ENCODE data around the gene USP17L13. TPM values are rescaled to one million over a fixed set of nuclear protein-coding genes. Genes with fewer than 3 reads are reported as not detected.

The USP17L13 gene
- total RNA-seq = not detected in 2 replicates

GRCh38 chr4:9224596-9224995, at the start of gene USP17L13:
TSS of gene USP17L13 (plus strand) at chr4:9224896. CDS start at chr4:9224896, 0 bp downstream.

GRCh38 chr4:9210357-9210756, 14.3 kb upstream of the USP17L13 start, which contains the start of gene USP17L10:
TSS of gene USP17L10 (plus strand) at chr4:9210657. CDS start at chr4:9210657, 0 bp downstream.

DNA sequence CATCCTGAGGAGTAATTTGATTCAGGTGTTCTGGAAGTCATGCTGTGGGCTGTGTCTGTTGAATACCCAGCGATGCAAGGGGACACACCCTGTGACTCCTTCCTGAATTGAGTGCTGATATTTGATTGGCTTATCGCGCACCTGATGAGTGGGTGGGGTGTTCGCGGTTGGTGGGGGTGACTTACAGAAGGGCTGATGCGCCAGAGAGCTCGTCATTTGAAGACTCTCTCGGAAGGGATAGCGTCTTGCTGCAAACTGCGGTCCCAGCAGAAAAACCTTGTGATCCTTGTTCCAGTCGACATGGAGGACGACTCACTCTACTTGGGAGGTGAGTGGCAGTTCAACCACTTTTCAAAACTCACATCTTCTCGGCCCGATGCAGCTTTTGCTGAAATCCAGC, 9.6 kb upstream of the USP17L13 start, which contains the start of gene USP17L11:
USP17L11 (plus strand) TSS at position 301 of the 400 bp plus-strand sequence; CDS start at position 301, 0 bp downstream.

DNA sequence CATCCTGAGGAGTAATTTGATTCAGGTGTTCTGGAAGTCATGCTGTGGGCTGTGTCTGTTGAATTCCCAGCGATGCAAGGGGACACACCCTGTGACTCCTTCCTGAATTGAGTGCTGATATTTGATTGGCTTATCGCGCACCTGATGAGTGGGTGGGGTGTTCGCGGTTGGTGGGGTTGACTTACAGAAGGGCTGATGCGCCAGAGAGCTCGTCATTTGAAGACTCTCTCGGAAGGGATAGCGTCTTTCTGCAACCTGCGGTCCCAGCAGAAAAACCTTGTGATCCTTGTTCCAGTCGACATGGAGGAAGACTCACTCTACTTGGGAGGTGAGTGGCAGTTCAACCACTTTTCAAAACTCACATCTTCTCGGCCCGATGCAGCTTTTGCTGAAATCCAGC, 4.8 kb upstream of the USP17L13 start, which contains the start of gene USP17L12:
USP17L12 (plus strand) TSS at position 301 of the 400 bp plus-strand sequence; CDS start at position 301, 0 bp downstream.

GRCh38 chr4:9234085-9234484, 9.4 kb downstream of the USP17L13 start, which contains the start of gene USP17L15:
TSS of gene USP17L15 (plus strand) at chr4:9234385. CDS start at chr4:9234385, 0 bp downstream.

GRCh38 chr4:9243579-9243978, 18.9 kb downstream of the USP17L13 start, which contains the start of gene USP17L17:
TSS of gene USP17L17 (plus strand) at chr4:9243879. CDS start at chr4:9243879, 0 bp downstream.

DNA sequence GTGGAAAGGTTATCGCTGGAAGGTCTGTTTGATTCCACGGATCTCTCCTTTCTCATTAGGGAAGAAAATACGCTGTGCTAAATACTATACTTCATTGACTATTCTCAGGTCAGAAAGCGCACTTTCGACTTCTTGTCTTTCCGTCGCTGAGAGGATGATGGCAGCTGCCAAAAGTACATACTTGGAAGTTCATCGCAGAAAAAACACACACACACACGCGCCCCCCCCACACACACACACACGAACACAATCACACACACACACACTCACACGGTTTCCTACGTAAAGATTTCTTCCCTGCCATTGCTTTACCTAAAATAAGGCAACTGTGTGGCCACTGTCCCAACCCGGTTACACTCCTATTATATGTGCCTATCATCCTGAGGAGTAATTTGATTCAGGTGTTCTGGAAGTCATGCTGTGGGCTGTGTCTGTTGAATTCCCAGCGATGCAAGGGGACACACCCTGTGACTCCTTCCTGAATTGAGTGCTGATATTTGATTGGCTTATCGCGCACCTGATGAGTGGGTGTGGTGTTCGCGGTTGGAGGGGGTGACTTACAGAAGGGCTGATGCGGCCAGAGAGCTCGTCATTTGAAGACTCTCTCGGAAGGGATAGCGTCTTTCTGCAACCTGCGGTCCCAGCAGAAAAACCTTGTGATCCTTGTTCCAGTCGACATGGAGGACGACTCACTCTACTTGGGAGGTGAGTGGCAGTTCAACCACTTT, 23.4 kb downstream of the USP17L13 start, which contains the start of gene USP17L18:
USP17L18 (plus strand) TSS at position 678 of the 728 bp plus-strand sequence; CDS start at position 678, 0 bp downstream.

DNA sequence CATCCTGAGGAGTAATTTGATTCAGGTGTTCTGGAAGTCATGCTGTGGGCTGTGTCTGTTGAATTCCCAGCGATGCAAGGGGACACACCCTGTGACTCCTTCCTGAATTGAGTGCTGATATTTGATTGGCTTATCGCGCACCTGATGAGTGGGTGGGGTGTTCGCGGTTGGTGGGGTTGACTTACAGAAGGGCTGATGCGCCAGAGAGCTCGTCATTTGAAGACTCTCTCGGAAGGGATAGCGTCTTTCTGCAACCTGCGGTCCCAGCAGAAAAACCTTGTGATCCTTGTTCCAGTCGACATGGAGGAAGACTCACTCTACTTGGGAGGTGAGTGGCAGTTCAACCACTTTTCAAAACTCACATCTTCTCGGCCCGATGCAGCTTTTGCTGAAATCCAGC, 28.4 kb downstream of the USP17L13 start, which contains the start of gene USP17L19:
USP17L19 (plus strand) TSS at position 301 of the 400 bp plus-strand sequence; CDS start at position 301, 0 bp downstream.

GRCh38 chr4:9257824-9258223, 33.1 kb downstream of the USP17L13 start, which contains the start of gene USP17L20:
TSS of gene USP17L20 (plus strand) at chr4:9258124. CDS start at chr4:9258124, 0 bp downstream.

GRCh38 chr4:9262572-9262971, 37.9 kb downstream of the USP17L13 start, which contains the start of gene USP17L21:
TSS of gene USP17L21 (plus strand) at chr4:9262872. CDS start at chr4:9262872, 0 bp downstream.

DNA sequence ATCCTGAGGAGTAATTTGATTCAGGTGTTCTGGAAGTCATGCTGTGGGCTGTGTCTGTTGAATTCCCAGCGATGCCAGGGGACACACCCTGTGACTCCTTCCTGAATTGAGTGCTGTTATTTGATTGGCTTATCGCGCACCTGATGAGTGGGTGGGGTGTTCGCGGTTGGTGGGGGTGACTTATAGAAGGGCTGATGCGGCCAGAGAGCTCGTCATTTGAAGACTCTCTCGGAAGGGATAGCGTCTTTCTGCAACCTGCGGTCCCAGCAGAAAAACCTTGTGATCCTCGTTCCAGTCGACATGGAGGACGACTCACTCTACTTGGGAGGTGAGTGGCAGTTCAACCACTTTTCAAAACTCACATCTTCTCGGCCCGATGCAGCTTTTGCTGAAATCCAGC, 42.6 kb downstream of the USP17L13 start, which contains the start of gene USP17L22:
USP17L22 (plus strand) TSS at position 301 of the 400 bp plus-strand sequence; CDS start at position 301, 0 bp downstream.

Other genes with a start within 250 kb of the USP17L13 start
- gene FAM90A26, start 54.5 kb upstream of the USP17L13 start, total RNA-seq = not detected in 2 replicates
- gene USP17L10, start 14.2 kb upstream of the USP17L13 start, total RNA-seq = not detected in 2 replicates
- not detected in 2 replicates for gene USP17L11, start 9.5 kb upstream of the USP17L13 start, total RNA-seq
- not detected in 2 replicates for gene USP17L12, start 4.7 kb upstream of the USP17L13 start, total RNA-seq
- not detected in 2 replicates for gene USP17L15, start 9.5 kb downstream of the USP17L13 start, total RNA-seq
- not detected in 2 replicates for gene USP17L17, start 19.0 kb downstream of the USP17L13 start, total RNA-seq
- gene USP17L18, start 23.7 kb downstream of the USP17L13 start, total RNA-seq = not detected in 2 replicates
- gene USP17L19, start 28.5 kb downstream of the USP17L13 start, total RNA-seq = not detected in 2 replicates
- gene USP17L20, start 33.2 kb downstream of the USP17L13 start, total RNA-seq = not detected in 2 replicates
- not detected in 2 replicates for gene USP17L21, start 38.0 kb downstream of the USP17L13 start, total RNA-seq
- gene USP17L22, start 42.7 kb downstream of the USP17L13 start, total RNA-seq = not detected in 2 replicates
- not detected in 2 replicates for gene USP17L24, start 100.3 kb downstream of the USP17L13 start, total RNA-seq
- not detected in 2 replicates for gene USP17L25, start 105.0 kb downstream of the USP17L13 start, total RNA-seq
- not detected in 2 replicates for gene USP17L26, start 109.8 kb downstream of the USP17L13 start, total RNA-seq
- gene USP17L5, start 114.5 kb downstream of the USP17L13 start, total RNA-seq = not detected in 2 replicates
- gene USP17L27, start 119.3 kb downstream of the USP17L13 start, total RNA-seq = not detected in 2 replicates
- gene USP17L28, start 124.0 kb downstream of the USP17L13 start, total RNA-seq = not detected in 2 replicates
- gene USP17L29, start 128.7 kb downstream of the USP17L13 start, total RNA-seq = not detected in 2 replicates
- gene USP17L30, start 138.2 kb downstream of the USP17L13 start, total RNA-seq = not detected in 2 replicates
- gene DEFB131A, start 219.5 kb downstream of the USP17L13 start, total RNA-seq = not detected in 2 replicates

All from nasal cavity respiratory epithelium epithelial cell of viscerocranial mucosa (primary cell).